ENCODE results near the gene KAT2B. TPM values are rescaled to one million over a fixed set of nuclear protein-coding genes. Genes with fewer than 3 reads are reported as not detected.

Gene KAT2B
- polyA plus RNA-seq, 1 of the 3 experiments (the other 2 are of a cell fraction): 2.1 TPM

DNA sequence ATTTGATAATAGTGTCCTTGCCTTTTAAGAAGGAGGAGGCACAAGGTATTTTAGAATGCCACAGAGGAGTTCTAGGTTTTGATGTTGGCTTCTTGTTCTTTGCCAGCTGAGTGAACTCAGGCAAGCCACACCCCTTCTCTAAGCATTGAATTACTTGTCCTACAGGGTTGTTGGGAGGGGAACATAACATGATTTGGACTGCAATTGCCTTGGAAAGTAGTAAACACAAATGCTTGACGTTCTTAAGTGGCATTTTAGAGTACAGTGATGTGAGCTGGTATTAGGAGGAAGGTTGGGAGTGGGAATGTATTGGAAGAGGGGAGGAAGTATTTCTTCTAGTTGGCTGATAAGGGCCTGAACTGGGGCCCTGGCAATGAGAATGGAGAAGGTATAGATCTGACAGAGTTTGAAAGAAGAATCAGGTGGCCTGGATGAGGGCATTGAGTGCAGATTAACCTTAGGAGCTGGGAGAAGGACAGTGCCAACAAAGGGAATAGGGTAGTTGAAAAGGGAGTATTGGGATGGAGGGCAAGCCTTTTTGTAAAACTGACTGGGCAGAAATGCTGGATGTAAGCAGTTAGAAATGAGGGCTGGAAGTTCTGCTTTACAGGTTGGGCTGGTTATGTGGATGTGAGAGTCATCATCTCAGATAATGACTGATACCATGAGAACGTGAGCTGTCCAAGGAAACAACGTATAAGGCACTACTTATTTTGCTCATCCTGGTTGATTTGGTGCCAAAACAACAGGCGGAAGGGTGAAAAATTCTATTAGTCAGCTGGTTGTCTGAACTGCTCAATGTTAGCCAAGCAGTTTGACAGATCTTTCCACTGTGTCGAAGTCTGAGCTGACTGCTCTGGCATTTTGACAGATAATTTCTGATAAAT lies 16.7 kb downstream of the KAT2B start (continued):
- TF ChIP-seq NFIC (IDR thresholded peaks at IDR 0.05; ENCODE audit: borderline replicate concordance): peak; percentile 92
- TF ChIP-seq, protein P1, sequence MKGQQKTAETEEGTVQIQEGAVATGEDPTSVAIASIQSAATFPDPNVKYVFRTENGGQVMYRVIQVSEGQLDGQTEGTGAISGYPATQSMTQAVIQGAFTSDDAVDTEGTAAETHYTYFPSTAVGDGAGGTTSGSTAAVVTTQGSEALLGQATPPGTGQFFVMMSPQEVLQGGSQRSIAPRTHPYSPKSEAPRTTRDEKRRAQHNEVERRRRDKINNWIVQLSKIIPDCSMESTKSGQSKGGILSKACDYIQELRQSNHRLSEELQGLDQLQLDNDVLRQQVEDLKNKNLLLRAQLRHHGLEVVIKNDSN (IDR thresholded peaks at IDR 0.05; ENCODE audit: borderline replicate concordance, low read depth): no peak
- TF ChIP-seq, protein P2, sequence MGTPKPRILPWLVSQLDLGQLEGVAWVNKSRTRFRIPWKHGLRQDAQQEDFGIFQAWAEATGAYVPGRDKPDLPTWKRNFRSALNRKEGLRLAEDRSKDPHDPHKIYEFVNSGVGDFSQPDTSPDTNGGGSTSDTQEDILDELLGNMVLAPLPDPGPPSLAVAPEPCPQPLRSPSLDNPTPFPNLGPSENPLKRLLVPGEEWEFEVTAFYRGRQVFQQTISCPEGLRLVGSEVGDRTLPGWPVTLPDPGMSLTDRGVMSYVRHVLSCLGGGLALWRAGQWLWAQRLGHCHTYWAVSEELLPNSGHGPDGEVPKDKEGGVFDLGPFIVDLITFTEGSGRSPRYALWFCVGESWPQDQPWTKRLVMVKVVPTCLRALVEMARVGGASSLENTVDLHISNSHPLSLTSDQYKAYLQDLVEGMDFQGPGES (IDR thresholded peaks at IDR 0.05; ENCODE audit: low read depth, low read length): no peak
- no peak for TF ChIP-seq TAF1 (IDR thresholded peaks at IDR 0.05; ENCODE audit: borderline replicate concordance, low read depth, low read length)
- TF ChIP-seq, protein P3, sequence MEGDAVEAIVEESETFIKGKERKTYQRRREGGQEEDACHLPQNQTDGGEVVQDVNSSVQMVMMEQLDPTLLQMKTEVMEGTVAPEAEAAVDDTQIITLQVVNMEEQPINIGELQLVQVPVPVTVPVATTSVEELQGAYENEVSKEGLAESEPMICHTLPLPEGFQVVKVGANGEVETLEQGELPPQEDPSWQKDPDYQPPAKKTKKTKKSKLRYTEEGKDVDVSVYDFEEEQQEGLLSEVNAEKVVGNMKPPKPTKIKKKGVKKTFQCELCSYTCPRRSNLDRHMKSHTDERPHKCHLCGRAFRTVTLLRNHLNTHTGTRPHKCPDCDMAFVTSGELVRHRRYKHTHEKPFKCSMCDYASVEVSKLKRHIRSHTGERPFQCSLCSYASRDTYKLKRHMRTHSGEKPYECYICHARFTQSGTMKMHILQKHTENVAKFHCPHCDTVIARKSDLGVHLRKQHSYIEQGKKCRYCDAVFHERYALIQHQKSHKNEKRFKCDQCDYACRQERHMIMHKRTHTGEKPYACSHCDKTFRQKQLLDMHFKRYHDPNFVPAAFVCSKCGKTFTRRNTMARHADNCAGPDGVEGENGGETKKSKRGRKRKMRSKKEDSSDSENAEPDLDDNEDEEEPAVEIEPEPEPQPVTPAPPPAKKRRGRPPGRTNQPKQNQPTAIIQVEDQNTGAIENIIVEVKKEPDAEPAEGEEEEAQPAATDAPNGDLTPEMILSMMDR (IDR thresholded peaks at IDR 0.05): no peak
- TF ChIP-seq, protein P4, sequence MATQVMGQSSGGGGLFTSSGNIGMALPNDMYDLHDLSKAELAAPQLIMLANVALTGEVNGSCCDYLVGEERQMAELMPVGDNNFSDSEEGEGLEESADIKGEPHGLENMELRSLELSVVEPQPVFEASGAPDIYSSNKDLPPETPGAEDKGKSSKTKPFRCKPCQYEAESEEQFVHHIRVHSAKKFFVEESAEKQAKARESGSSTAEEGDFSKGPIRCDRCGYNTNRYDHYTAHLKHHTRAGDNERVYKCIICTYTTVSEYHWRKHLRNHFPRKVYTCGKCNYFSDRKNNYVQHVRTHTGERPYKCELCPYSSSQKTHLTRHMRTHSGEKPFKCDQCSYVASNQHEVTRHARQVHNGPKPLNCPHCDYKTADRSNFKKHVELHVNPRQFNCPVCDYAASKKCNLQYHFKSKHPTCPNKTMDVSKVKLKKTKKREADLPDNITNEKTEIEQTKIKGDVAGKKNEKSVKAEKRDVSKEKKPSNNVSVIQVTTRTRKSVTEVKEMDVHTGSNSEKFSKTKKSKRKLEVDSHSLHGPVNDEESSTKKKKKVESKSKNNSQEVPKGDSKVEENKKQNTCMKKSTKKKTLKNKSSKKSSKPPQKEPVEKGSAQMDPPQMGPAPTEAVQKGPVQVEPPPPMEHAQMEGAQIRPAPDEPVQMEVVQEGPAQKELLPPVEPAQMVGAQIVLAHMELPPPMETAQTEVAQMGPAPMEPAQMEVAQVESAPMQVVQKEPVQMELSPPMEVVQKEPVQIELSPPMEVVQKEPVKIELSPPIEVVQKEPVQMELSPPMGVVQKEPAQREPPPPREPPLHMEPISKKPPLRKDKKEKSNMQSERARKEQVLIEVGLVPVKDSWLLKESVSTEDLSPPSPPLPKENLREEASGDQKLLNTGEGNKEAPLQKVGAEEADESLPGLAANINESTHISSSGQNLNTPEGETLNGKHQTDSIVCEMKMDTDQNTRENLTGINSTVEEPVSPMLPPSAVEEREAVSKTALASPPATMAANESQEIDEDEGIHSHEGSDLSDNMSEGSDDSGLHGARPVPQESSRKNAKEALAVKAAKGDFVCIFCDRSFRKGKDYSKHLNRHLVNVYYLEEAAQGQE (IDR thresholded peaks at IDR 0.05; ENCODE audit: low read depth, low read length): no peak
- peak; percentile 43; the same call in 1 of the 2 replicates for TF ChIP-seq RXRA (IDR thresholded peaks at IDR 0.05; ENCODE audit: borderline replicate concordance, low read depth)
- TF ChIP-seq, protein P5, sequence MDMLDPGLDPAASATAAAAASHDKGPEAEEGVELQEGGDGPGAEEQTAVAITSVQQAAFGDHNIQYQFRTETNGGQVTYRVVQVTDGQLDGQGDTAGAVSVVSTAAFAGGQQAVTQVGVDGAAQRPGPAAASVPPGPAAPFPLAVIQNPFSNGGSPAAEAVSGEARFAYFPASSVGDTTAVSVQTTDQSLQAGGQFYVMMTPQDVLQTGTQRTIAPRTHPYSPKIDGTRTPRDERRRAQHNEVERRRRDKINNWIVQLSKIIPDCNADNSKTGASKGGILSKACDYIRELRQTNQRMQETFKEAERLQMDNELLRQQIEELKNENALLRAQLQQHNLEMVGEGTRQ (IDR thresholded peaks at IDR 0.05; ENCODE audit: borderline replicate concordance, low read depth, low read length): no peak
- TF ChIP-seq JUND (IDR thresholded peaks at IDR 0.05): peak; percentile 63; the same call in 1 of the 2 replicates
- TF ChIP-seq SMC3 (IDR thresholded peaks at IDR 0.05; ENCODE audit: low read depth, low read length): no peak
- TF ChIP-seq FOSL2 (IDR thresholded peaks at IDR 0.05; ENCODE audit: borderline replicate concordance, low read depth): peak; percentile 58; the same call in 1 of the 2 replicates
- peak; percentile 36; the same call in 1 of the 2 replicates for TF ChIP-seq POLR2AphosphoS5 (IDR thresholded peaks at IDR 0.05; ENCODE audit: low read depth, low read length)
- TF ChIP-seq RAD21 (IDR thresholded peaks at IDR 0.05; ENCODE audit: low read length): no peak
- TF ChIP-seq CHD2 (IDR thresholded peaks at IDR 0.05; ENCODE audit: low read length, partially characterized antibody): no peak
- TF ChIP-seq RCOR1 (IDR thresholded peaks at IDR 0.05; ENCODE audit: low read length): no peak
- no peak for TF ChIP-seq FOXM1 (IDR thresholded peaks at IDR 0.05; ENCODE audit: low read depth)
- TF ChIP-seq TEAD4 (IDR thresholded peaks at IDR 0.05; ENCODE audit: borderline replicate concordance, insufficient read depth): 0 out of 2 replicates have a peak, but pooled peaks have one; percentile 16
- no peak for TF ChIP-seq GATA2 (CRISPR knock-in tag; IDR thresholded peaks at IDR 0.05)
- TF ChIP-seq TCF12 (IDR thresholded peaks at IDR 0.05): peak; percentile 93
- TF ChIP-seq, protein P6, sequence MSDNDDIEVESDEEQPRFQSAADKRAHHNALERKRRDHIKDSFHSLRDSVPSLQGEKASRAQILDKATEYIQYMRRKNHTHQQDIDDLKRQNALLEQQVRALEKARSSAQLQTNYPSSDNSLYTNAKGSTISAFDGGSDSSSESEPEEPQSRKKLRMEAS (IDR thresholded peaks at IDR 0.05; ENCODE audit: low read depth): no peak

All from SK-N-SH (cell line).